Spleen (tissue), 7 donors: Measurements from ENCODE around the gene ALX4.

Source experiments
- POLR2A ChIP-seq, 3 donors: fragments of 450-650 bp; IDR thresholded peaks; one replicate each; pipeline ENCODE4 v1.5.1; 2017; ENCODE audit warnings: antibody characterized with exemption in 3 of 3, mild to moderate bottlenecking in 1 of 3
- POLR2AphosphoS5 ChIP-seq, 3 donors: sonication (generic); formaldehyde crosslinking; IDR thresholded peaks; one replicate each; pipeline ENCODE4 v1.5.1; 2017; ENCODE audit warnings: antibody characterized with exemption in 3 of 3
- TF ChIP-seq, protein P1 (sequence below), 11 experiments: fragments of 200-600 bp in 7 of 11; fragments of 450-650 bp in 4 of 11; sonication (generic) in 4 of 11; IDR thresholded peaks in 8 of 11; conservative IDR thresholded peaks in 3 of 11; 1 replicate in 7 of 11; 2 replicates in 4 of 11; pipeline versions ENCODE4 v1.4.0 to v1.8.0; 2016 to 2021; ENCODE audit warnings: antibody characterized with exemption in 11 of 11, inconsistent platforms in 4 of 11, mild to moderate bottlenecking in 1 of 11
- donor health status: DM: no; HTN: no; CAD: no; lungs with moderate emphysema.
- donor health status: DM: no; HTN: no; CAD: no.
- donor health status: DM: no; HTN: no; CAD: no.

DNA sequence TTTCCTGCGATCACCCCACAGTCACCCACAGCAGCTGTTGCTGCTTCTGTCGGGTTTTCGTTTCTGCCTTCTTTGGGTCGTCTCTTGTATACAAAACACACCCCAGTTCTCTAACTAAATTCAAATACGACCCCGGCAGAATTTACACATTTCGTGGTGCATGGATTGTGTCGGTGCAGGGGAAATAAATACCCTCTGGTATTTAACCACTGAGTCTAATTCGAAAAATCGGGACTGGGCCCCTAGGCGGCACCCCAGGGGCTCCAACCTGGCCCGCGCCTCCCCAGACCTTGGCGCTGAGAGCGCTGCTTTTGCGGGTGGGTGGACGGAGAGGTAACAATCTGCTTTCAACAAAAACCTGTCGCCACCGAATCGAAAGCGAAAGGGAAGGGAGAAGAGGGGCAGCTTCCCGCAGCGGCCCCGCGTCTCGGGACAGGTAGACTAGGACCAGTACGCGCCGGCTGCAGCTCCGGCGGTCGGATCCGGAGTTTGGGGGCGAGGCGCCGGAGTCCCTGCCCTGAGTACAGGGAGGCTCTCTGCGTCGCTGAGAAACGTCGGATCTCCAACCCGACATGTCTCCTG lies 4.4 kb downstream of the ALX4 start:
- TF ChIP-seq, protein P1, sequence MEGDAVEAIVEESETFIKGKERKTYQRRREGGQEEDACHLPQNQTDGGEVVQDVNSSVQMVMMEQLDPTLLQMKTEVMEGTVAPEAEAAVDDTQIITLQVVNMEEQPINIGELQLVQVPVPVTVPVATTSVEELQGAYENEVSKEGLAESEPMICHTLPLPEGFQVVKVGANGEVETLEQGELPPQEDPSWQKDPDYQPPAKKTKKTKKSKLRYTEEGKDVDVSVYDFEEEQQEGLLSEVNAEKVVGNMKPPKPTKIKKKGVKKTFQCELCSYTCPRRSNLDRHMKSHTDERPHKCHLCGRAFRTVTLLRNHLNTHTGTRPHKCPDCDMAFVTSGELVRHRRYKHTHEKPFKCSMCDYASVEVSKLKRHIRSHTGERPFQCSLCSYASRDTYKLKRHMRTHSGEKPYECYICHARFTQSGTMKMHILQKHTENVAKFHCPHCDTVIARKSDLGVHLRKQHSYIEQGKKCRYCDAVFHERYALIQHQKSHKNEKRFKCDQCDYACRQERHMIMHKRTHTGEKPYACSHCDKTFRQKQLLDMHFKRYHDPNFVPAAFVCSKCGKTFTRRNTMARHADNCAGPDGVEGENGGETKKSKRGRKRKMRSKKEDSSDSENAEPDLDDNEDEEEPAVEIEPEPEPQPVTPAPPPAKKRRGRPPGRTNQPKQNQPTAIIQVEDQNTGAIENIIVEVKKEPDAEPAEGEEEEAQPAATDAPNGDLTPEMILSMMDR (IDR thresholded peaks at IDR 0.05 in 8 of 11, conservative IDR thresholded peaks at IDR 0.05 in 3 of 11): no peak
- TF ChIP-seq POLR2AphosphoS5 (IDR thresholded peaks at IDR 0.05) (peak in 1 of 3 donors; percentile 10), POLR2A (IDR thresholded peaks at IDR 0.05) (no peak)
